Ishikawa (cell line): Measurements from ENCODE around the gene SMIM1.

ENCODE experiments used
- CEBPB ChIP-seq: IDR thresholded peaks from 2 replicates; pipeline ENCODE4 v1.6.1; 2012
- CREB1 ChIP-seq: IDR thresholded peaks from 2 replicates; pipeline ENCODE4 v1.6.1; 2012; ENCODE audit warnings: low read depth
- EGR1 ChIP-seq: IDR thresholded peaks from 2 replicates; pipeline ENCODE4 v1.6.1; 2012
- EP300 ChIP-seq: IDR thresholded peaks from 2 replicates; pipeline ENCODE4 v1.6.1; 2012; ENCODE audit warnings: borderline replicate concordance
- FOXM1 ChIP-seq: IDR thresholded peaks from 2 replicates; pipeline ENCODE4 v1.6.1; 2012; ENCODE audit warnings: low read depth, borderline replicate concordance
- NFIC ChIP-seq: IDR thresholded peaks from 2 replicates; pipeline ENCODE4 v1.6.1; 2012
- RAD21 ChIP-seq: IDR thresholded peaks from 2 replicates; pipeline ENCODE4 v1.6.1; 2012; ENCODE audit warnings: low read depth
- TAF1 ChIP-seq: IDR thresholded peaks from 2 replicates; pipeline ENCODE4 v1.6.1; 2012; ENCODE audit warnings: low read depth, mild to moderate bottlenecking
- TCF12 ChIP-seq: IDR thresholded peaks from 2 replicates; pipeline ENCODE4 v1.6.1; 2012; ENCODE audit warnings: low read depth
- TEAD4 ChIP-seq: IDR thresholded peaks from 2 replicates; pipeline ENCODE4 v1.6.1; 2012
- YY1 ChIP-seq: IDR thresholded peaks from 2 replicates; pipeline ENCODE4 v1.6.1; 2012; ENCODE audit warnings: low read depth
- ZBTB7A ChIP-seq: IDR thresholded peaks from 2 replicates; pipeline ENCODE4 v1.6.1; 2012; ENCODE audit warnings: low read depth
- TF ChIP-seq, protein P1 (sequence below): IDR thresholded peaks from 2 replicates; pipeline ENCODE4 v1.6.1; 2012
- TF ChIP-seq, protein P2 (sequence below): IDR thresholded peaks from 2 replicates; pipeline ENCODE4 v1.6.1; 2012
- TF ChIP-seq, protein P3 (sequence below): IDR thresholded peaks from 2 replicates; pipeline ENCODE4 v1.6.1; 2012; ENCODE audit warnings: low read depth, mild to moderate bottlenecking

Gene SMIM1

DNA sequence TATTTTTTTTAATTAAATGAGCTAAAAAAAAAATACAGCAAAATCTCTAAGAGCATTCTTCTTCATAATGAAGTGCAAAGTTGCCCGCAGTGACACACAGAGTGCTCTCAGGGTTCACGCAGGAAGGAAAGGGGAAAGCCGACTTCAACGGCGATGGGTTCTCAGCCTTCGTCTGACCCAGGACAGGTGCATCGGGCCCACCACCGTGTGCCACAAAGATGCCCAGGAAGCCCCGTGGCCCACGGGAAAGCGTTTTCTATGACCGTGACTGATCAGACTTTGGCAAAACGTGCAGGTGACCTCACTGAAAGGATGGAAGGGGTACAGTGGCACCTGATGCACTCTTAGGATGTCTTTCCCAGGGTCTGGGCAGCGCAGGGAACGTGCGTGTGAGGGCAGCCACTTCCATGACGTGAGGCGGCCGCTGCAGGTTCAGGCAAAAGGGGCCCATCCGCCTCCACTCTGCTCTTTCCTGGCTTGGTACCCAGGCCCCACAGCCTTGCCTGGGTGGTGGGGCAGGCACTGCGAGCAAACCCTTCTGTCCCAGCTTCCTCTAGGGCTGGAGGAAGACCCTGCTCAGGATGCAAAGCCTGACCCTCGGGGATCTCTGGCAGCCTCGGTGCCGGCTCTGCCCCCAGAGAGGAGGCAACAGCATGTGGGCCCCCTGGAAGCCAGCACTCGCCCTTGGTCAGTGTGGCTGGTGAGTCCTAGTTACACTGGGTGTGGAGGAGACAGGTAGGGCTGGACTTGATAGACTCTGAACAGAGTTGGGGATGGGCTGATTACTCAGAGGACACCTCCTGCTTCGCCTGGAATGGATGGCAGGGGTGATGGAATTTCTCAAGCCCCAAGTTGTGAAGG is 15.4 kb downstream of the SMIM1 start:
- TF ChIP-seq ZBTB7A (no peak), YY1 (no peak), RAD21 (no peak), EGR1 (no peak), CREB1 (no peak), TAF1 (no peak)
- TF ChIP-seq, protein P1, sequence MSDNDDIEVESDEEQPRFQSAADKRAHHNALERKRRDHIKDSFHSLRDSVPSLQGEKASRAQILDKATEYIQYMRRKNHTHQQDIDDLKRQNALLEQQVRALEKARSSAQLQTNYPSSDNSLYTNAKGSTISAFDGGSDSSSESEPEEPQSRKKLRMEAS = no peak
- TF ChIP-seq, protein P2, sequence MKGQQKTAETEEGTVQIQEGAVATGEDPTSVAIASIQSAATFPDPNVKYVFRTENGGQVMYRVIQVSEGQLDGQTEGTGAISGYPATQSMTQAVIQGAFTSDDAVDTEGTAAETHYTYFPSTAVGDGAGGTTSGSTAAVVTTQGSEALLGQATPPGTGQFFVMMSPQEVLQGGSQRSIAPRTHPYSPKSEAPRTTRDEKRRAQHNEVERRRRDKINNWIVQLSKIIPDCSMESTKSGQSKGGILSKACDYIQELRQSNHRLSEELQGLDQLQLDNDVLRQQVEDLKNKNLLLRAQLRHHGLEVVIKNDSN = no peak

DNA sequence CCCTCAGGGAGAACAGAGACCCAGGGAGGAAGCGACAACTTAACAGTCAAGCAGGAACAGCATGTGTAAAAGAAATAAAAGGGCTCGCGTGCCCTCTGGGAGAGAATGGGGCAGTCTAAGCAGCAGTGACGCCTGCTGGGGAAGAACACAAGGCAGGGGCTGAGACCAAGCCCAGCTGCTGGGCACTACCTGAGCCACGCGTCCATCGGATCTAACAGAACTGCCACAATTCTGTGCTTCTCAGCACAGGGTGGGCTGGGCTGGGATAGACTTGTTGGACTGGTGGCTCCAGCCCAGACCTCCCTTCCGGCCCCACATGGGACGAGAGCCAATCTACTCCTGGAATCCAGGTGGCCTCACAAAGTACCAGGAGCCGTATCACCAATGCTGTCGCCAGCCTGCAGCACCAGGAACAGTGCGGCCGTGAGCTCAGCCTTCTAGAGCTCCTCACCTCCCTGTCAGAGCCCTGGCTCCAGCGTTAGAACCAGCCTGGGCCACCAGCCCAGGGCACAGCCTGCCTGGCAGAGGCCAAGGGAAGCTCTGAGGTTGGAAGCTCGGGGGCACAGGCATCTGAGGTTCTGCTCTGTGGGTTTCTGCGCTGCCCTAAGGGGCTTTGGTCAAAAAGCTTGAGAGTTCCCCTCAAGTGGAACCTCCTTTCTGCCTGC is 16.3 kb downstream of the SMIM1 start:
- TF ChIP-seq CEBPB (no peak), RAD21 (no peak), EGR1 (no peak), EP300 (no peak), CREB1 (no peak), NFIC (no peak), TEAD4 (no peak), ZBTB7A (no peak)

DNA sequence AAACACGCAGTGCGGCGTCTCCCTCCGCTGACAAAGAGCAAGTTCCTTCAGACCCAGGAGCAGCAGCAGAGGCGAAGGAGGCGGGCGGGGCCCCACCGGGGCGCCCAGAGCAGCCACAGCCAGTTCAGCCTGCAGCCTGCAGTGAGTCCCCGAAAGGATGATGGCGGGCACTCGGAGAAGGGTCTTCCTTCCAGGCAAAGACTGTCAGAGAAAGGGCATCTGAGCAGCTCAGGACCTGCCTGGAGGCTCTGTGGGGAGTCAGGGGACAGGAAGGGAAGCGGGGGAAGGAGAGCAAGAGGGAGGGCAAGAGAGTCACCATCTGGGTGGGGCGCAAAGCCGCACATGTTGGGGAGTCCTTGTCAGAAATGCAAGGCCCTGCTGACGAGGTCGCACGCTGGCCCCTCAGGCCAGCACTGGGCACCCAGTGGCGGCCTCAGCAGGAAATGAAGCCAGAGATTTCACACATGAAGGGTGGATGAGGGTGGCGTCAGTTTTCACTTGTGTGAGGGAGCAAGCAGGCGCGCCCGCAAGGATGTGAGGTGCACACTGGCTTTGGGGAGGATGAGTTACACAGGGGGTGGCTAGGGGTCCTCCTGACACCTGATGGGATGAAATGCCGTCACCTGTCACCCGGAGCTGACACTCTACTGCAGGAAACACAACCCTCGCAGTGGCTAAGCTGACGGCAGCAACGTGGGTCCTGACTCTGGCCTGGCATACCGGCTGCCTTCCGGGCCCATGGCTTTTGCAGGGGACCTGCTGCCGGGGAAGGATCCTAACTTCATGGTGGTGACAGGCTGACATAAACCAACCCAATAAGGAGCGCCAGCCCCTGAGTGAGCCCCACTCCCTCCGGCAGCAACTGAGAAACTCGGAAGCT is 17.1 kb downstream of the SMIM1 start:
- TF ChIP-seq CREB1 (no peak), ZBTB7A (no peak), NFIC (no peak), CEBPB (no peak), TAF1 (no peak), EGR1 (no peak), EP300 (no peak), FOXM1 (no peak), TEAD4 (no peak), TCF12 (no peak), YY1 (no peak), RAD21 (no peak)
- TF ChIP-seq, protein P1 = no peak
- TF ChIP-seq, protein P3, sequence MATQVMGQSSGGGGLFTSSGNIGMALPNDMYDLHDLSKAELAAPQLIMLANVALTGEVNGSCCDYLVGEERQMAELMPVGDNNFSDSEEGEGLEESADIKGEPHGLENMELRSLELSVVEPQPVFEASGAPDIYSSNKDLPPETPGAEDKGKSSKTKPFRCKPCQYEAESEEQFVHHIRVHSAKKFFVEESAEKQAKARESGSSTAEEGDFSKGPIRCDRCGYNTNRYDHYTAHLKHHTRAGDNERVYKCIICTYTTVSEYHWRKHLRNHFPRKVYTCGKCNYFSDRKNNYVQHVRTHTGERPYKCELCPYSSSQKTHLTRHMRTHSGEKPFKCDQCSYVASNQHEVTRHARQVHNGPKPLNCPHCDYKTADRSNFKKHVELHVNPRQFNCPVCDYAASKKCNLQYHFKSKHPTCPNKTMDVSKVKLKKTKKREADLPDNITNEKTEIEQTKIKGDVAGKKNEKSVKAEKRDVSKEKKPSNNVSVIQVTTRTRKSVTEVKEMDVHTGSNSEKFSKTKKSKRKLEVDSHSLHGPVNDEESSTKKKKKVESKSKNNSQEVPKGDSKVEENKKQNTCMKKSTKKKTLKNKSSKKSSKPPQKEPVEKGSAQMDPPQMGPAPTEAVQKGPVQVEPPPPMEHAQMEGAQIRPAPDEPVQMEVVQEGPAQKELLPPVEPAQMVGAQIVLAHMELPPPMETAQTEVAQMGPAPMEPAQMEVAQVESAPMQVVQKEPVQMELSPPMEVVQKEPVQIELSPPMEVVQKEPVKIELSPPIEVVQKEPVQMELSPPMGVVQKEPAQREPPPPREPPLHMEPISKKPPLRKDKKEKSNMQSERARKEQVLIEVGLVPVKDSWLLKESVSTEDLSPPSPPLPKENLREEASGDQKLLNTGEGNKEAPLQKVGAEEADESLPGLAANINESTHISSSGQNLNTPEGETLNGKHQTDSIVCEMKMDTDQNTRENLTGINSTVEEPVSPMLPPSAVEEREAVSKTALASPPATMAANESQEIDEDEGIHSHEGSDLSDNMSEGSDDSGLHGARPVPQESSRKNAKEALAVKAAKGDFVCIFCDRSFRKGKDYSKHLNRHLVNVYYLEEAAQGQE = no peak
- TF ChIP-seq, protein P2 = no peak

DNA sequence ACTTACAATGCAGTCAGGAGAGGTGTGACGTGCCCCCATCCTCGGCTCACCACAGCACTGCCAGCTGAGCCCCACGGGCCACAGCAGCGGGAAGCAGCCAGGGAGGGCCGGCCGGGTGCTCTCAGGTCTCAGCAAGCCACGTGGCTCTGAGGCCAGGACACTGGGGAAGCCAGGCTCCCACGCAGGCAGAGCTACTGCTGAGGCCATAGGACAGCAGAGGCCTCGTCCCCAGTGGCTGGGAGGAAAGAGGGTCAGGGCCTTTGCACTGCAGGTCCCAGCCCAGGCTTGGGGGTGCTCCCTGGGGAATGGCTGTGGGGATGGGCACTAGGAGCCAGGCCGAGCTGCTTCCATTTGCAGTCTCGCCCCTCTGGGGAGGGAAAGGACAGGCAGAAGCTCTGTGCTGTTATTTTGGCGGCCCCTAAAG is 18.0 kb downstream of the SMIM1 start:
- no peak for TF ChIP-seq CREB1
- TF ChIP-seq TAF1 = no peak
- TF ChIP-seq, protein P3 = no peak
- TF ChIP-seq FOXM1 = no peak

DNA sequence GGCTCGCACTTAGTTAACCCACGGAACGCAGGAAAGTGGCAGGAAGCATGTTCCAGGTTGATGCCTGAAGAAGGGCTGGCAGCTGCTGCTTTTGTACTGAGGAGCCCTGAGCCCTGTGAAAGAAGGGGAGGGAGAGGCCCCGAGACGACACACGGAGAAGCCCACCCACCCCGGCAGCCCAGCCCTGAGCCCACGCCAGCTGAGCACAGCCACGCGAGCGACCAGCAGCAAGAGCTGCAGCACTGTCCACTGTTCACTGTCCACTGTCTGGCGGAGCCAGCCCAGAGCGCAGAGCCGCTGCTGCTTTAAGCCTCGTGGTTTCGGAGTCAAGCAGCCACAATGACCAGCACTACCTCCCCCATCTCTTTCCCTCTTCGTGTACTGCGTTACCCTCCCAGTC is 18.4 kb downstream of the SMIM1 start:
- TF ChIP-seq EGR1 = no peak
- no peak for TF ChIP-seq TAF1
- no peak for TF ChIP-seq TEAD4
- TF ChIP-seq EP300 = no peak
- TF ChIP-seq CEBPB = no peak
- TF ChIP-seq, protein P1 = no peak
- no peak for TF ChIP-seq YY1
- no peak for TF ChIP-seq TCF12
- TF ChIP-seq FOXM1 = no peak
- TF ChIP-seq CREB1 = no peak
- TF ChIP-seq ZBTB7A = no peak
- TF ChIP-seq, protein P2 = no peak
- TF ChIP-seq, protein P3 = no peak
- TF ChIP-seq NFIC = no peak
- TF ChIP-seq RAD21 = no peak
